ENCODE data around the gene HAAO. TPM values are rescaled to one million over a fixed set of nuclear protein-coding genes. Genes with fewer than 3 reads are reported as not detected.
A peak's percentile ranks its signal among the peaks of the same experiment; 100 is the strongest.

Gene HAAO
- total and polyA plus RNA-seq, 2 of the 13 experiments (the other 11 are each of a cell fraction or from before 2014, with no cell fraction given): 36.1 to 42.7 TPM

DNA sequence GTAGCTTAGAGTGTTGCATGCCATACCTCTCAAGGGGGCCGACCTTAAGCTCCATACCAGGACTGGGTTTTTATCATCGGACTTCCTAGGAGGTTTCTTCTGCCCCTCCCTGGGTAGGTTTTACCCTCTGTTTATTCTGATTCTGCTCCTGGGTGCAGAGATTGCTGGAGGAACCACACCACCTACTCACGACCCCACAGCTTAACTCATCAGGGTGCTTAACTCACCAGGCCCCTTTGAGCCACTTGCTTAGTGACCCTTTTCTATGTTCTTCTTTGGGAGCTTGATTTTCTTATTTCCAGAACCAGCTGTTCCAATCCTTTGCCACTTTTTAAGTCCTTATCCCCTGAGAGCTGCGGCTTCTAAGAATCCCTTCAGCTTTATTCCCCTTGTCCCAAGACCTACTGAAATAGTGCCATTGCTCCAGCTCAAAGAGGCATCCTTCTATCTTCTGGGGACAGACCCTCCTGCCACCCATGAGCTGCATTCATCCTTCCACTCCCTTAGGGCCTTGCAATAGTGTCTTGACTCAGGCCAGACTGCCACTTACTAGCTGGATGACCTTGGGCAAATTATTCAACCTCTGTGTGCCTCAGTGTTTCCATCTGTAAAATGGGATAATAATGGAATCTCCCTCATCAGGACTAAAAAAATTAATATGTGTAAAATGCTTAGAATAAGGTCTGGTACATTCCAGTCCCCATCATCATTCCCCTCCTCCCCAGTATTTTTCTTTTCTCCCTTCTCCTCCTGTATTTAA is 34.2 kb downstream of the HAAO start:
- FAIRE-seq (no peak), DNase-seq (ENCODE audit: low spot score) (no peak), ATAC-seq (no peak)
- in situ Hi-C loops (cut with HindIII; ENCODE audit: extremely low pct_ligation_motif_present, low pct_unique_long_range_greater_than_20kb): no loop called here
- H3K9ac ChIP-seq (ENCODE audit: insufficient read depth, low read depth, low read length): no peak overlapping the region
- H3K27ac ChIP-seq (ENCODE audit: extremely low read length, insufficient read depth, low read length): no peak overlapping the region
- intact Hi-C loops (cut with micrococcal nuclease; ENCODE audit: unreplicated experiment): no loop called here
- H3K4me1 ChIP-seq (ENCODE audit: insufficient read depth, low read length): peaks cover 16% of the 10 kb centered on the region
- POLR2A ChIA-PET: interaction anchor here (1.0 to 1.1 kb wide), 2 partner anchors 34 to 53 kb away, joined by 3 to 4 read pairs; partner anchors contain the start of gene HAAO
- H3K36me3 ChIP-seq (replicated peaks in 1 of 2; ENCODE audit: control insufficient read depth in 1 of 2, insufficient read depth in 2 of 2, low read length in 2 of 2): no peaks in the 10 kb centered on the region; a peak in 1 of 5 replicates
- no peak overlapping the region for H2AFZ ChIP-seq (ENCODE audit: low read length)
- no peak overlapping the region for H3K4me3 ChIP-seq (replicated peaks in 1 of 3; ENCODE audit: insufficient read depth in 1 of 3, low read depth in 2 of 3, low read length in 3 of 3)
- H3K9me3 ChIP-seq (ENCODE audit: low read length): no peaks in the 10 kb centered on the region
- H3K79me2 ChIP-seq (ENCODE audit: insufficient read depth, low read length): no peaks in the 10 kb centered on the region
- CTCF ChIA-PET (ENCODE audit: low intra/inter-chr PET ratio, low total read pairs): no interaction called here
- no peaks in the 10 kb centered on the region for H4K20me1 ChIP-seq (ENCODE audit: insufficient read depth, low read length)
- no peak overlapping the region for H3K4me2 ChIP-seq (ENCODE audit: low read depth, low read length)
- H3K27me3 ChIP-seq (ENCODE audit: control insufficient read depth in 1 of 2, insufficient read depth in 2 of 2, low read length in 2 of 2): no peaks in the 10 kb centered on the region
- 87% methylated on average over 4 of the region's 4 CpGs for WGBS (ENCODE audit: low lambda C conversion rate)
- peak; percentile 87 for TF ChIP-seq ZNF629 (CRISPR knock-in tag; conservative IDR thresholded peaks at IDR 0.05)
- TF ChIP-seq YEATS2 (CRISPR knock-in tag; IDR thresholded peaks at IDR 0.05; ENCODE audit: borderline replicate concordance): no peak
- TF ChIP-seq ZNF550 (CRISPR knock-in tag; IDR thresholded peaks at IDR 0.05; ENCODE audit: borderline replicate concordance): no peak
- peak; percentile 61; the same call in 1 of the 2 replicates for TF ChIP-seq CHD4 (IDR thresholded peaks at IDR 0.05; ENCODE audit: borderline replicate concordance, low read length)
- TF ChIP-seq ZMYM3 (CRISPR knock-in tag; IDR thresholded peaks at IDR 0.05): 0 out of 2 replicates have a peak, but pooled peaks have one; percentile 37
- 0 out of 2 replicates have a peak, but pooled peaks have one; percentile 20 for TF ChIP-seq KDM1A (CRISPR knock-in tag; IDR thresholded peaks at IDR 0.05)
- BruUV-seq (replicated peaks): no TSS peak

DNA sequence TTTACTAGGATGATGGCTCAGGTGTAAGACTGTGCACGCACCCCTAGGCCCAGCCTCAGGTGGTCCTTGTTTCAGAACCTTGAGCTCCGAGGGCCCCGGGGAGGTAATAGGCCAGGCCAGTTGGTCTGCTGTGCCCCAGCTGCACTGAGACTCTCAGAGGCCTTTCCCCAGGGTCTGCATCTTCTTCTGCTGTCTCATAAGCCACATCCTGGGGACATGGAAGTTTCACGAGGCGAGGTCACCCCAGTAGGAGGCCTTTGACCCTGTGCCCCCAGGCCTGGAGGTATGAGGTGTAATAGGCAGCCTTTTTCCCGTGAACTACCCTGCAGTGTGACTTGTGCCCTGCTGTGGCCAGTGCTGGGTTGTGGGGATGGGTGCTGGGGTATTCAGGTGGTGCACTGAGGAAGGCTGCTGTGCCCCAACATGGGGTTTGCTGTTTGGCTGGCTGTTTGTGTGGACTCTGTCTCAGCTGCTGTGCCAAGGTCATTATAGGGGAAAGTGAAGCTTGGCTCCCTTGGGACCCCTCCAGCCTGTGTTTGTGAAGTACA is 35.3 kb downstream of the HAAO start:
- CTCF ChIA-PET (ENCODE audit: low intra/inter-chr PET ratio, low total read pairs): no interaction called here
- TF ChIP-seq, protein P1, sequence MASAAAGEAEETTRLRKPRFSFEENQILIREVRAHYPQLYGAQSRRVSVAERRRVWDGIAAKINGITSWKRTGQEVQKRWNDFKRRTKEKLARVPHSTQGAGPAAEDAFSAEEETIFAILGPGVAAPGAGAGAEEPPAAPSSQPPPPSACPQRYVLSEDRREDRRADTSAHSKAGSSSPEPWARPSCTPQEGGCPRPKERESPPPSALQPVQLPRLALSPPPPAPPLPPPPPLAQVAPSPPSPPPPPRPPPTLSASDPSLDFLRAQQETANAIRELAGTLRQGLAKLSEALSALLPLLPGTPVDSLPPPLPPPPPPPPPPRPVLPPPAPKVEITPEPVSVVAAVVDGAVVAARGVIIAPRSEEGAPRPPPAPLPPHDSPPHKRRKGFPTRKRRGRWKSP (CRISPR knock-in tag; IDR thresholded peaks at IDR 0.05): no peak
- no peak for TF ChIP-seq ZNF510 (CRISPR knock-in tag; IDR thresholded peaks at IDR 0.05; ENCODE audit: low read depth)
- TF ChIP-seq IKZF4 (CRISPR knock-in tag; IDR thresholded peaks at IDR 0.05; ENCODE audit: borderline replicate concordance, low read depth, not compliant biosample characterization): no peak
- no peak for TF ChIP-seq ZNF224 (CRISPR knock-in tag; IDR thresholded peaks at IDR 0.05)
- no peak for TF ChIP-seq MED1 (CRISPR knock-in tag; IDR thresholded peaks at IDR 0.05)
- TF ChIP-seq ZNF572 (CRISPR knock-in tag; IDR thresholded peaks at IDR 0.05): peak; percentile 23; the same call in 1 of the 2 replicates
- TF ChIP-seq HOXA3 (CRISPR knock-in tag; IDR thresholded peaks at IDR 0.05): 0 out of 2 replicates have a peak, but pooled peaks have one; percentile 18

More for the DNA sequence above, 35.3 kb downstream of the HAAO start:
- Histone ChIP-seq H3K4me1 (ENCODE audit: insufficient read depth, low read length) (peaks cover 16% of the 10 kb centered on the region), H3K4me2 (ENCODE audit: low read depth, low read length) (no peak overlapping the region), H3K9ac (ENCODE audit: insufficient read depth, low read depth, low read length) (no peak overlapping the region), H3K79me2 (ENCODE audit: insufficient read depth, low read length) (no peaks in the 10 kb centered on the region), H3K9me3 (ENCODE audit: low read length) (no peaks in the 10 kb centered on the region), H3K27ac (ENCODE audit: extremely low read length, insufficient read depth, low read length) (no peak overlapping the region), H3K4me3 (replicated peaks in 1 of 3; ENCODE audit: insufficient read depth in 1 of 3, low read depth in 2 of 3, low read length in 3 of 3) (no peak overlapping the region), H3K36me3 (replicated peaks in 1 of 2; ENCODE audit: control insufficient read depth in 1 of 2, insufficient read depth in 2 of 2, low read length in 2 of 2) (no peaks in the 10 kb centered on the region; a peak in 1 of 5 replicates), H2AFZ (ENCODE audit: low read length) (no peak overlapping the region), H3K27me3 (ENCODE audit: control insufficient read depth in 1 of 2, insufficient read depth in 2 of 2, low read length in 2 of 2) (no peaks in the 10 kb centered on the region), H4K20me1 (ENCODE audit: insufficient read depth, low read length) (no peaks in the 10 kb centered on the region)
- BruUV-seq (replicated peaks): no TSS peak
- FAIRE-seq (no peak), ATAC-seq (peak; percentile 41), DNase-seq (ENCODE audit: low spot score) (no peak)
- 72% methylated on average over 6 of the region's 6 CpGs for WGBS (ENCODE audit: low lambda C conversion rate)
- in situ Hi-C loops (cut with HindIII; ENCODE audit: extremely low pct_ligation_motif_present, low pct_unique_long_range_greater_than_20kb) (no loop called here), intact Hi-C loops (cut with micrococcal nuclease; ENCODE audit: unreplicated experiment) (no loop called here)
- POLR2A ChIA-PET: interaction anchor here (0.5 to 1.1 kb wide), 4 partner anchors 35 to 439 kb away, joined by 3 to 4 read pairs (median 3); partner anchors contain the start of gene HAAO
